Measurements from ENCODE around the gene TUBG1. TPM values are rescaled to one million over a fixed set of nuclear protein-coding genes. Genes with fewer than 3 reads are reported as not detected.

Gene TUBG1
- total RNA-seq, 2 experiments from 2014 or later = 113 to 114 TPM

GRCh38 chr17:42573095-42573494 is 36.4 kb upstream of the TUBG1 start:
- no peak for DNase-seq (ENCODE audit: low spot score)
- Histone ChIP-seq H3K4me1 (ENCODE audit: insufficient read depth, low read length, poor library complexity, severe bottlenecking) (peaks cover 26% of the 10 kb centered on the region), H3K9me3 (ENCODE audit: low read length) (no peaks in the 10 kb centered on the region), H4K20me1 (ENCODE audit: insufficient read depth, low read length) (peaks cover 4% of the 10 kb centered on the region; the same call in 1 of the 2 replicates), H3K27ac (ENCODE audit: low read depth, low read length, poor library complexity, severe bottlenecking) (no peak overlapping the region), H2AFZ (ENCODE audit: low read length) (no peak overlapping the region), H3K4me3 (ENCODE audit: low read depth, low read length, poor library complexity, severe bottlenecking) (no peak overlapping the region), H3K79me2 (ENCODE audit: insufficient read depth, low read depth, low read length) (peaks cover 27% of the 10 kb centered on the region), H3K9me2 (ENCODE audit: insufficient read depth, low read length) (no peaks in the 10 kb centered on the region), H3K36me3 (ENCODE audit: insufficient read depth, low read length) (peaks cover 89% of the 10 kb centered on the region), H3K4me2 (ENCODE audit: low read length) (no peak overlapping the region)
- intact Hi-C loops (cut with micrococcal nuclease; ENCODE audit: unreplicated experiment) = loop anchor here (10.0 kb wide), 1 partner anchor 252 kb away; the partner anchor contains the start of gene BECN1
- ChIA-PET CTCF (ENCODE audit: unreplicated experiment) (no interaction called here), POLR2A (no interaction called here)
- no TSS peak for BruUV-seq (replicated peaks)
- TF ChIP-seq EZH2phosphoT487 (IDR thresholded peaks at IDR 0.05; ENCODE audit: borderline replicate concordance, low read depth, low read length) = no peak

GRCh38 chr17:42574463-42574862 is 35.0 kb upstream of the TUBG1 start:
- H3K4me3 ChIP-seq (ENCODE audit: low read depth, low read length, poor library complexity, severe bottlenecking) = no peak overlapping the region
- no peak overlapping the region for H2AFZ ChIP-seq (ENCODE audit: low read length)
- intact Hi-C loops (cut with micrococcal nuclease; ENCODE audit: unreplicated experiment) = loop anchor here (10.0 kb wide), 1 partner anchor 250 kb away; the partner anchor contains the start of gene BECN1
- peaks cover 80% of the 10 kb centered on the region for H3K36me3 ChIP-seq (ENCODE audit: insufficient read depth, low read length)
- DNase-seq (ENCODE audit: low spot score) = no peak
- TF ChIP-seq CTCF (conservative IDR thresholded peaks at IDR 0.05; ENCODE audit: low read length) (no peak), EZH2phosphoT487 (IDR thresholded peaks at IDR 0.05; ENCODE audit: borderline replicate concordance, low read depth, low read length) (no peak)
- peaks cover 21% of the 10 kb centered on the region for H3K79me2 ChIP-seq (ENCODE audit: insufficient read depth, low read depth, low read length)
- CTCF ChIA-PET (ENCODE audit: unreplicated experiment) = interaction anchor here (0.6 kb wide), 1 partner anchor 37 kb away, joined by 3 read pairs; no protein-coding TSS in a partner anchor
- H3K9me2 ChIP-seq (ENCODE audit: insufficient read depth, low read length) = no peaks in the 10 kb centered on the region
- POLR2A ChIA-PET = interaction anchor here (0.6 kb wide), 1 partner anchor 30 kb away, joined by 3 read pairs; no protein-coding TSS in a partner anchor
- H3K9me3 ChIP-seq (ENCODE audit: low read length) = no peaks in the 10 kb centered on the region
- H3K4me1 ChIP-seq (ENCODE audit: insufficient read depth, low read length, poor library complexity, severe bottlenecking) = peaks cover 33% of the 10 kb centered on the region
- H4K20me1 ChIP-seq (ENCODE audit: insufficient read depth, low read length) = peaks cover 4% of the 10 kb centered on the region; the same call in 1 of the 2 replicates
- H3K4me2 ChIP-seq (ENCODE audit: low read length) = no peak overlapping the region
- no TSS peak for BruUV-seq (replicated peaks)
- no peak overlapping the region for H3K27ac ChIP-seq (ENCODE audit: low read depth, low read length, poor library complexity, severe bottlenecking)

GRCh38 chr17:42577140-42577531 is 32.3 kb upstream of the TUBG1 start:
- intact Hi-C loops (cut with micrococcal nuclease; ENCODE audit: unreplicated experiment) = loop anchor here (2.0 to 10.0 kb wide), 2 partner anchors 28 to 248 kb away; partner anchors contain the start of gene BECN1
- CTCF ChIA-PET (ENCODE audit: unreplicated experiment) = interaction anchor here (1.5 to 2.3 kb wide), 2 partner anchors 10 to 104 kb away, joined by 8 to 9 read pairs; partner anchors contain the start of genes CCR10 and MLX
- peak overlapping the region; percentile 84 for H3K4me3 ChIP-seq (ENCODE audit: low read depth, low read length, poor library complexity, severe bottlenecking)
- peaks cover 78% of the 10 kb centered on the region for H3K36me3 ChIP-seq (ENCODE audit: insufficient read depth, low read length)
- H3K79me2 ChIP-seq (ENCODE audit: insufficient read depth, low read depth, low read length) = peaks cover 21% of the 10 kb centered on the region
- peaks cover 4% of the 10 kb centered on the region; the same call in 1 of the 2 replicates for H4K20me1 ChIP-seq (ENCODE audit: insufficient read depth, low read length)
- peak overlapping the region; percentile 97 for H3K4me2 ChIP-seq (ENCODE audit: low read length)
- H2AFZ ChIP-seq (ENCODE audit: low read length) = peak overlapping the region; percentile 10; the same call in 1 of the 2 replicates
- peak overlapping the region; percentile 93 for H3K27ac ChIP-seq (ENCODE audit: low read depth, low read length, poor library complexity, severe bottlenecking)
- H3K9me3 ChIP-seq (ENCODE audit: low read length) = no peaks in the 10 kb centered on the region
- peaks cover 48% of the 10 kb centered on the region for H3K4me1 ChIP-seq (ENCODE audit: insufficient read depth, low read length, poor library complexity, severe bottlenecking)
- POLR2A ChIA-PET = interaction anchor here (0.9 to 2.8 kb wide), 6 partner anchors 11 to 162 kb away, joined by 4 to 12 read pairs (median 6); partner anchors contain the start of genes RETREG3 and TUBG1
- BruUV-seq (replicated peaks) = no TSS peak
- DNase-seq (ENCODE audit: low spot score) = peak; percentile 39
- TF ChIP-seq CTCF (conservative IDR thresholded peaks at IDR 0.05; ENCODE audit: low read length) (no peak), EZH2phosphoT487 (IDR thresholded peaks at IDR 0.05; ENCODE audit: borderline replicate concordance, low read depth, low read length) (no peak)
- no peaks in the 10 kb centered on the region for H3K9me2 ChIP-seq (ENCODE audit: insufficient read depth, low read length)
